GM23248 (cell line): ENCODE data around the gene AKAP13. TPM values are rescaled to one million over a fixed set of nuclear protein-coding genes. Genes with fewer than 3 reads are reported as not detected.

Experiments used
- DNase-seq: peaks from one replicate; pipeline ENCODE4 v3.0.0-alpha.2; 2015
- H2AFZ ChIP-seq: fragments of 200-600 bp; sonication (generic); 2 replicates; pipeline ENCODE4 v1.6.1; 2016; ENCODE audit warnings: antibody characterized with exemption
- H3F3A ChIP-seq: fragments of 200-600 bp; sonication (generic); 2 replicates; pipeline ENCODE4 v1.6.1; 2016; ENCODE audit warnings: mild to moderate bottlenecking, antibody characterized with exemption, mixed run types; ENCODE audit not compliant: insufficient read depth
- H3K27ac ChIP-seq: fragments of 200-600 bp; sonication (generic); 2 replicates; pipeline ENCODE4 v1.5.1; 2016; ENCODE audit warnings: mild to moderate bottlenecking
- H3K27me3 ChIP-seq: fragments of 200-600 bp; sonication (generic); replicated peaks from 2 replicates; pipeline ENCODE4 v1.6.1; 2016; ENCODE audit warnings: mild to moderate bottlenecking; ENCODE audit not compliant: insufficient read depth
- H3K36me3 ChIP-seq: fragments of 200-600 bp; sonication (generic); 2 replicates; pipeline ENCODE4 v1.6.1; 2016; ENCODE audit warnings: low read depth, mild to moderate bottlenecking
- H3K4me1 ChIP-seq: fragments of 200-600 bp; sonication (generic); 2 replicates; pipeline ENCODE4 v1.6.1; 2016; ENCODE audit warnings: mild to moderate bottlenecking; ENCODE audit not compliant: insufficient read depth
- H3K4me2 ChIP-seq: fragments of 200-600 bp; sonication (generic); one replicate; pipeline ENCODE4 v1.6.1; 2016; ENCODE audit warnings: mild to moderate bottlenecking; ENCODE audit not compliant: unreplicated experiment
- H3K4me3 ChIP-seq: fragments of 200-600 bp; sonication (generic); 2 replicates; pipeline ENCODE4 v1.5.1; 2016; ENCODE audit warnings: mild to moderate bottlenecking
- H3K79me2 ChIP-seq: fragments of 200-600 bp; sonication (generic); 2 replicates; pipeline ENCODE4 v1.6.1; 2016; ENCODE audit warnings: mild to moderate bottlenecking; ENCODE audit not compliant: insufficient read depth
- H3K9ac ChIP-seq: fragments of 200-600 bp; sonication (generic); 2 replicates; pipeline ENCODE4 v1.6.1; 2016; ENCODE audit warnings: mild to moderate bottlenecking
- H3K9me2 ChIP-seq: fragments of 200-600 bp; sonication (generic); 2 replicates; pipeline ENCODE4 v1.6.1; 2016; ENCODE audit warnings: mixed run types, mild to moderate bottlenecking, moderate library complexity; ENCODE audit not compliant: insufficient read depth
- H3K9me3 ChIP-seq: fragments of 200-600 bp; sonication (generic); one replicate; pipeline ENCODE4 v1.6.1; 2017; ENCODE audit warnings: low read depth
- H4K20me1 ChIP-seq: fragments of 200-600 bp; sonication (generic); 2 replicates; pipeline ENCODE4 v1.6.0; 2016; ENCODE audit not compliant: insufficient read depth
- EZH2 ChIP-seq: fragments of 200-600 bp; sonication (generic); IDR thresholded peaks from 2 replicates; pipeline ENCODE4 v1.6.1; 2018; ENCODE audit warnings: antibody characterized with exemption, mild to moderate bottlenecking; ENCODE audit not compliant: insufficient read depth, poor library complexity, severe bottlenecking
- EZH2phosphoT487 ChIP-seq: fragments of 200-600 bp; sonication (generic); IDR thresholded peaks from 2 replicates; pipeline ENCODE4 v1.6.1; 2018; ENCODE audit warnings: antibody characterized with exemption, moderate library complexity, mild to moderate bottlenecking, low read depth; ENCODE audit not compliant: insufficient read depth
- WGBS, 2 experiments: methylation state at CpG; one replicate each; pipeline ENCODE4 v1.1.6; 2015 to 2017; ENCODE audit warnings: low lambda C conversion rate in 2 of 2, low coverage in 1 of 2; ENCODE audit errors: missing lambda C conversion rate in 2 of 2; 5-methylcytosine and 5-hydroxymethylcytosine counted together
- in situ Hi-C: fragments of 300-500 bp; cut with MboI; formaldehyde crosslinking; loops from 2 replicates; pipeline ENCODE4 v1.15.0; 2020
- polyA plus RNA-seq: library from polyadenylated mRNA; unstranded; fragments of >200 nt; fragmentation: Nextera tagmentation; extraction: Ambion mirVana; gene quantifications from 2 replicates; pipeline ENCODE4 v1.2.1, GENCODE V29; 2016
- total RNA-seq: library from RNA; depleted of rRNA; stranded (reverse); fragments of >200 nt; shearing (Covaris generic); gene quantifications from 2 replicates; pipeline ENCODE4 v1.2.3, GENCODE V29; 2014

Gene AKAP13
- total and polyA plus RNA-seq, 2 experiments from 2014 or later = 26.5 to 27.7 TPM

- no peak for DNase-seq
- H3F3A ChIP-seq = no peaks in the 10 kb centered on the region
- peaks cover 100% of the 10 kb centered on the region for H3K79me2 ChIP-seq
- no peaks in the 10 kb centered on the region for H3K27me3 ChIP-seq
- in situ Hi-C loops = no loop called here
- no peak overlapping the region for H2AFZ ChIP-seq
- TF ChIP-seq EZH2 (no peak), EZH2phosphoT487 (no peak)
- no peak overlapping the region for H3K27ac ChIP-seq
- H3K36me3 ChIP-seq = no peaks in the 10 kb centered on the region
- peaks cover 19% of the 10 kb centered on the region for H3K4me1 ChIP-seq
- no peaks in the 10 kb centered on the region for H4K20me1 ChIP-seq
- no peaks in the 10 kb centered on the region for H3K9me2 ChIP-seq
- H3K9me3 ChIP-seq = no peaks in the 10 kb centered on the region
- no peak overlapping the region for H3K4me2 ChIP-seq
- no peak overlapping the region for H3K9ac ChIP-seq
- no peak overlapping the region for H3K4me3 ChIP-seq
- 94 to 96% methylated on average over 4 of the region's 4 CpGs for WGBS, 2 experiments
Measured at GRCh38 chr15:85389772-85390171, 9.4 kb downstream of the AKAP13 start.

GRCh38 chr15:85393210-85393609, 12.8 kb downstream of the AKAP13 start:
- Histone ChIP-seq H2AFZ (no peak overlapping the region), H4K20me1 (0 out of 2 replicates have a peak, but pooled peaks cover 8% of the 10 kb centered on the region)

GRCh38 chr15:85394554-85395333, 14.3 kb downstream of the AKAP13 start:
- H3K27me3 ChIP-seq = no peaks in the 10 kb centered on the region
- H3K9me3 ChIP-seq = no peaks in the 10 kb centered on the region
- no peaks in the 10 kb centered on the region for H3K9me2 ChIP-seq
- TF ChIP-seq EZH2phosphoT487 (no peak), EZH2 (no peak)
- no peak overlapping the region for H3K9ac ChIP-seq
- H3K4me3 ChIP-seq = no peak overlapping the region
- in situ Hi-C loops = no loop called here
- H3K36me3 ChIP-seq = no peaks in the 10 kb centered on the region
- H3K4me1 ChIP-seq = peaks cover 10% of the 10 kb centered on the region; the same call in 1 of the 2 replicates
- WGBS, 2 experiments = 96 to 97% methylated on average over 2 of the region's 2 CpGs
- H3K4me2 ChIP-seq = no peak overlapping the region
- H3K79me2 ChIP-seq = peaks cover 98% of the 10 kb centered on the region
- no peaks in the 10 kb centered on the region for H3F3A ChIP-seq
- H2AFZ ChIP-seq = no peak overlapping the region
- no peak overlapping the region for H3K27ac ChIP-seq
- 0 out of 2 replicates have a peak, but pooled peaks cover 8% of the 10 kb centered on the region for H4K20me1 ChIP-seq
- DNase-seq = no peak

More at GRCh38 chr15:85393210-85393609, 12.8 kb downstream of the AKAP13 start:
- Histone ChIP-seq H3K27me3 (no peaks in the 10 kb centered on the region), H3K9me2 (no peaks in the 10 kb centered on the region), H3K9me3 (no peaks in the 10 kb centered on the region), H3K4me2 (no peak overlapping the region), H3K4me1 (peaks cover 23% of the 10 kb centered on the region), H3K36me3 (no peaks in the 10 kb centered on the region), H3F3A (no peaks in the 10 kb centered on the region), H3K27ac (no peak overlapping the region), H3K9ac (no peak overlapping the region), H3K79me2 (peaks cover 100% of the 10 kb centered on the region), H3K4me3 (no peak overlapping the region)
- in situ Hi-C loops = no loop called here
- no peak for TF ChIP-seq EZH2
- TF ChIP-seq EZH2phosphoT487 = no peak
- 94 to 95% methylated on average over 2 of the region's 2 CpGs for WGBS, 2 experiments
- DNase-seq = no peak

GRCh38 chr15:85396554-85396953, 16.2 kb downstream of the AKAP13 start:
- Histone ChIP-seq H3K9me2 (no peaks in the 10 kb centered on the region), H3K4me1 (peaks cover 13% of the 10 kb centered on the region), H3F3A (no peaks in the 10 kb centered on the region), H3K27ac (no peak overlapping the region), H2AFZ (no peak overlapping the region), H3K36me3 (no peaks in the 10 kb centered on the region), H3K79me2 (peaks cover 98% of the 10 kb centered on the region), H3K9ac (no peak overlapping the region), H3K27me3 (no peaks in the 10 kb centered on the region), H4K20me1 (0 out of 2 replicates have a peak, but pooled peaks cover 8% of the 10 kb centered on the region), H3K4me2 (no peak overlapping the region), H3K4me3 (no peak overlapping the region), H3K9me3 (no peaks in the 10 kb centered on the region)
- TF ChIP-seq EZH2 = no peak
- in situ Hi-C loops = no loop called here
- DNase-seq = no peak
- WGBS, 2 experiments = 65 to 69% methylated on average over 3 of the region's 3 CpGs
